Measurements from ENCODE around the gene FYTTD1.

FYTTD1 gene

GRCh38 chr3:197833930-197834715 lies 84.4 kb downstream of the FYTTD1 start:
- no peak for DNase-seq (ENCODE audit: low read depth, low spot score)

GRCh38 chr3:197835509-197835908 lies 85.8 kb downstream of the FYTTD1 start:
- no peak for DNase-seq (ENCODE audit: low read depth, low spot score)

- DNase-seq (ENCODE audit: low read depth, low spot score), result no peak
Measured at GRCh38 chr3:197836244-197836643, 86.6 kb downstream of the FYTTD1 start.
